ENCODE measurements around the gene TBL1XR1.

Gene TBL1XR1

GRCh38 chr3:177041730-177042551, 155.3 kb downstream of the TBL1XR1 start:
- H3K9ac ChIP-seq (ENCODE audit: low read length in 2 of 2), result no peak overlapping the region
- peaks cover 13% of the 10 kb centered on the region for H3K4me1 ChIP-seq (ENCODE audit: control insufficient read depth, insufficient read depth, low read length)
- peaks cover 7 to 25% of the 10 kb centered on the region in 2 donors for H3K36me3 ChIP-seq (ENCODE audit: control insufficient read depth in 2 of 2, insufficient read depth in 2 of 2, low read length in 2 of 2)
- H3K27me3 ChIP-seq (ENCODE audit: control insufficient read depth in 1 of 2, insufficient read depth in 2 of 2, low read length in 2 of 2), result no peaks in the 10 kb centered on the region
- H3K27ac ChIP-seq (ENCODE audit: low read length), result peak overlapping the region; percentile 68
- peak overlapping the region; percentile 15 to 29 for H3K4me3 ChIP-seq (ENCODE audit: low read length in 2 of 2)
- H3K9me3 ChIP-seq (ENCODE audit: control insufficient read depth in 2 of 2, low read length in 2 of 2), result no peaks in the 10 kb centered on the region

DNA sequence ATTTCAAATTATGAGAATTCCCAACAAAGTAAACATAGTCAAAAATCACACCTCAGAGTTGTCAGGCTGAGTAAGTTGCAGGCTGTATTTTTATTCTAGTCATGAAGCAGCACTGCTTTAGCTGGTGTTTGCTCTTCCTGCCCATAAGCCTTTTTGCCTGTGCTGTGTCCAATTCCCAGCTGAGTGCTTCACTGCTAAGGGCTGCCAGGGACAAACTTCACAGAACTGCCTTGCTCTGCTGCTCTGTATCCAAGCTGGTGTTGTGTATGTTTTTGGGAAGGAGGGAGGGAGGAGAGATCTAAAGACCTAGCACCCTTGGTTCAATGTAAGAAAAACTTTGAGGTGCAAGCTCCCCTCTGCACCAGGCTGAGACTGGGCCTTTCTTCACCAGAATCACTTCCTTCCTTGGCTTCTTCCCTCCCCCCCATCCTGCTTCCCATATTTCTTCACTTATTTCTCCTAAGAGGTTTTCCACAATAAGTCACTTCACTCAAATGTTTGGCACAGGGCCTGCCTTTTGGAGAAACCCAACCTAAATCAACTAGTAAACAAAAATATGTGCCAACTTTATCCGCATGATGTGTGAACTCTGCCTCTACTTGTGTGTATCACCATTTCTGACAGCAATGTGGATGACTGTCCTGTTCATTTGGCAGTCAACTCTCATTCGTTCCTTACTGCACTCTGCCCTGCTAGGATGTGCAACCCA, 156.1 kb downstream of the TBL1XR1 start:
- H3K4me1 ChIP-seq (ENCODE audit: control insufficient read depth, insufficient read depth, low read length), result peaks cover 13% of the 10 kb centered on the region
- no peaks in the 10 kb centered on the region for H3K27me3 ChIP-seq (ENCODE audit: control insufficient read depth in 1 of 2, insufficient read depth in 2 of 2, low read length in 2 of 2)
- H3K9ac ChIP-seq (ENCODE audit: low read length in 2 of 2), result no peak overlapping the region
- peak overlapping the region; percentile 15 to 29 for H3K4me3 ChIP-seq (ENCODE audit: low read length in 2 of 2)
- H3K27ac ChIP-seq (ENCODE audit: low read length), result peak overlapping the region; percentile 68
- peaks cover 10 to 21% of the 10 kb centered on the region in 2 donors for H3K36me3 ChIP-seq (ENCODE audit: control insufficient read depth in 2 of 2, insufficient read depth in 2 of 2, low read length in 2 of 2)
- H3K9me3 ChIP-seq (ENCODE audit: control insufficient read depth in 2 of 2, low read length in 2 of 2), result no peaks in the 10 kb centered on the region

GRCh38 chr3:177039490-177040274, 157.6 kb downstream of the TBL1XR1 start:
- peaks cover 9 to 10% of the 10 kb centered on the region in 2 donors for H3K36me3 ChIP-seq (ENCODE audit: control insufficient read depth in 2 of 2, insufficient read depth in 2 of 2, low read length in 2 of 2)
- no peaks in the 10 kb centered on the region for H3K27me3 ChIP-seq (ENCODE audit: control insufficient read depth in 1 of 2, insufficient read depth in 2 of 2, low read length in 2 of 2)
- no peak overlapping the region for H3K9ac ChIP-seq (ENCODE audit: low read length in 2 of 2)
- no peak overlapping the region for H3K4me3 ChIP-seq (ENCODE audit: low read length in 2 of 2)
- no peaks in the 10 kb centered on the region for H3K9me3 ChIP-seq (ENCODE audit: control insufficient read depth in 2 of 2, low read length in 2 of 2)
- peaks cover 13% of the 10 kb centered on the region for H3K4me1 ChIP-seq (ENCODE audit: control insufficient read depth, insufficient read depth, low read length)
- H3K27ac ChIP-seq (ENCODE audit: low read length), result peak overlapping the region; percentile 50

- no peak overlapping the region for H3K4me3 ChIP-seq (ENCODE audit: low read length in 2 of 2)
- no peaks in the 10 kb centered on the region for H3K9me3 ChIP-seq (ENCODE audit: control insufficient read depth in 2 of 2, low read length in 2 of 2)
- peaks cover 12 to 15% of the 10 kb centered on the region in 2 donors for H3K36me3 ChIP-seq (ENCODE audit: control insufficient read depth in 2 of 2, insufficient read depth in 2 of 2, low read length in 2 of 2)
- H3K9ac ChIP-seq (ENCODE audit: low read length in 2 of 2), result no peak overlapping the region
- no peaks in the 10 kb centered on the region for H3K27me3 ChIP-seq (ENCODE audit: control insufficient read depth in 1 of 2, insufficient read depth in 2 of 2, low read length in 2 of 2)
- H3K27ac ChIP-seq (ENCODE audit: low read length), result no peak overlapping the region
- peaks cover 13% of the 10 kb centered on the region for H3K4me1 ChIP-seq (ENCODE audit: control insufficient read depth, insufficient read depth, low read length)
Measured at GRCh38 chr3:177037241-177037640, 160.0 kb downstream of the TBL1XR1 start.

GRCh38 chr3:177035676-177036075, 161.6 kb downstream of the TBL1XR1 start:
- H3K27me3 ChIP-seq (ENCODE audit: control insufficient read depth in 1 of 2, insufficient read depth in 2 of 2, low read length in 2 of 2), result no peaks in the 10 kb centered on the region
- H3K4me1 ChIP-seq (ENCODE audit: control insufficient read depth, insufficient read depth, low read length), result peaks cover 3% of the 10 kb centered on the region
- H3K4me3 ChIP-seq (ENCODE audit: low read length in 2 of 2), result no peak overlapping the region
- no peak overlapping the region for H3K9ac ChIP-seq (ENCODE audit: low read length in 2 of 2)
- no peaks in the 10 kb centered on the region for H3K9me3 ChIP-seq (ENCODE audit: control insufficient read depth in 2 of 2, low read length in 2 of 2)
- H3K27ac ChIP-seq (ENCODE audit: low read length), result no peak overlapping the region
- H3K36me3 ChIP-seq (ENCODE audit: control insufficient read depth in 2 of 2, insufficient read depth in 2 of 2, low read length in 2 of 2), result peaks cover 12 to 15% of the 10 kb centered on the region in 2 donors

GRCh38 chr3:177034832-177035475, 162.3 kb downstream of the TBL1XR1 start:
- Histone ChIP-seq H3K36me3 (ENCODE audit: control insufficient read depth in 2 of 2, insufficient read depth in 2 of 2, low read length in 2 of 2) (peaks cover 12 to 15% of the 10 kb centered on the region in 2 donors), H3K4me3 (ENCODE audit: low read length in 2 of 2) (no peak overlapping the region), H3K27ac (ENCODE audit: low read length) (no peak overlapping the region), H3K9ac (ENCODE audit: low read length in 2 of 2) (no peak overlapping the region), H3K4me1 (ENCODE audit: control insufficient read depth, insufficient read depth, low read length) (no peaks in the 10 kb centered on the region), H3K9me3 (ENCODE audit: control insufficient read depth in 2 of 2, low read length in 2 of 2) (no peaks in the 10 kb centered on the region), H3K27me3 (ENCODE audit: control insufficient read depth in 1 of 2, insufficient read depth in 2 of 2, low read length in 2 of 2) (no peaks in the 10 kb centered on the region)

DNA sequence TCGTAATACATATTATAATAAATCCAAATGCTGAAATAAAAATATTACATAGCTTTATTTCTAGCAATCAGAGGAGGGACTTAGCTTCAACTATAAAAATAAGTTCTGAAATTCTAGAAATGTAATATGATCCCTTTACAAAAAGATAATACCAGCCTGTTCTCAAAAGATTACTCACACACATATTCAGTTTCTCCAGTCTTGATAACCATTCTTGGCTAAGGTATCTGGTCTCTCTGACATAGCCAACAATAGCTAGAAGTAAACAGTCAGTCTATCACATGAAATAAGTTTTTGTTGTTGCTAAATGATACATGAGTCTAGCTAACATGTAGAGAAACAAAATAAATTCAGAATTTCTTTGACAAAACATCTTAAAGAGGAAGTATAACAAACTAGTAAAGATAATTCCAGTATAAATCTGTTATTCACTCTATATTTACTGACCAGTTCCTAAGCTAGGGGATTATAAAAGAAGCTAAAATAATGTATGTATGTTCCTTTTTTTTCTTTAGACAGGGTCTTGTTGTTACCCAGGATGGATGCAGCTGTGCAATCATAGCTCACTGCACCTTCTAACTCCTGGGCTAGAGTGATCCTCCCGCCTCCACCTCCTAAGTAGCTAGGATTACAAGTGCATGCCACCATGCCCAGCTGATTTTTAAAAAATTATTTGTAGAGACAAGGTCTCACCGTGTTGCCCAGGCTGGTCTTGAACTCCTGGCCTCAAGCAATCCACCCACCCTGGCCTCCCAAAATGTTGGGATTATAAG, 170.6 kb downstream of the TBL1XR1 start:
- H3K9ac ChIP-seq (ENCODE audit: low read length in 2 of 2), result no peak overlapping the region
- H3K27me3 ChIP-seq (ENCODE audit: control insufficient read depth in 1 of 2, insufficient read depth in 2 of 2, low read length in 2 of 2), result no peaks in the 10 kb centered on the region
- no peak overlapping the region for H3K27ac ChIP-seq (ENCODE audit: low read length)
- no peaks in the 10 kb centered on the region for H3K9me3 ChIP-seq (ENCODE audit: control insufficient read depth in 2 of 2, low read length in 2 of 2)
- H3K36me3 ChIP-seq (ENCODE audit: control insufficient read depth in 2 of 2, insufficient read depth in 2 of 2, low read length in 2 of 2), result peaks cover 2 to 4% of the 10 kb centered on the region in 2 donors
- H3K4me3 ChIP-seq (ENCODE audit: low read length in 2 of 2), result no peak overlapping the region
- H3K4me1 ChIP-seq (ENCODE audit: control insufficient read depth, insufficient read depth, low read length), result no peaks in the 10 kb centered on the region

DNA sequence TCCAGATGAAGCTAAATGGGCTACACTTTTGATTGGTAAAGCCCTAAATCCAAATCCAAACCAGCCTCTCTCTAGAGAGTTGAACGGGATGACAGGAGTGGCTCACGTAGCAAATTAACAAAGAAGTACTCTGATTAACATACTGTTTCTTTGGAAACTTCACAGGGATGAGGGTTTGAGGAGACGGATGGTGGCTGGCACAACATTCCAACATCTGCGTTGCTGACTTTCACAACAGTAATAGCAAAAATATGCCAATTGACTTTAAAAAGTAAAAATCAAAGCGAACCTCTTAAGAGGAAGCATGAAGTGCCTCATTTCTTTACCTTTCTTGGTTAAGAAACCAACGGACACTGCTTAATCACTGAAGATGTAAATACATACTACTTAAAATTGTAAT, 181.4 kb downstream of the TBL1XR1 start:
- Histone ChIP-seq H3K4me1 (ENCODE audit: control insufficient read depth, insufficient read depth, low read length) (no peaks in the 10 kb centered on the region), H3K27ac (ENCODE audit: low read length) (no peak overlapping the region), H3K27me3 (ENCODE audit: control insufficient read depth in 1 of 2, insufficient read depth in 2 of 2, low read length in 2 of 2) (no peaks in the 10 kb centered on the region), H3K36me3 (ENCODE audit: control insufficient read depth in 2 of 2, insufficient read depth in 2 of 2, low read length in 2 of 2) (peaks cover 0 to 4% of the 10 kb centered on the region in 2 donors), H3K4me3 (ENCODE audit: low read length in 2 of 2) (no peak overlapping the region), H3K9ac (ENCODE audit: low read length in 2 of 2) (no peak overlapping the region), H3K9me3 (ENCODE audit: control insufficient read depth in 2 of 2, low read length in 2 of 2) (no peaks in the 10 kb centered on the region)

DNA sequence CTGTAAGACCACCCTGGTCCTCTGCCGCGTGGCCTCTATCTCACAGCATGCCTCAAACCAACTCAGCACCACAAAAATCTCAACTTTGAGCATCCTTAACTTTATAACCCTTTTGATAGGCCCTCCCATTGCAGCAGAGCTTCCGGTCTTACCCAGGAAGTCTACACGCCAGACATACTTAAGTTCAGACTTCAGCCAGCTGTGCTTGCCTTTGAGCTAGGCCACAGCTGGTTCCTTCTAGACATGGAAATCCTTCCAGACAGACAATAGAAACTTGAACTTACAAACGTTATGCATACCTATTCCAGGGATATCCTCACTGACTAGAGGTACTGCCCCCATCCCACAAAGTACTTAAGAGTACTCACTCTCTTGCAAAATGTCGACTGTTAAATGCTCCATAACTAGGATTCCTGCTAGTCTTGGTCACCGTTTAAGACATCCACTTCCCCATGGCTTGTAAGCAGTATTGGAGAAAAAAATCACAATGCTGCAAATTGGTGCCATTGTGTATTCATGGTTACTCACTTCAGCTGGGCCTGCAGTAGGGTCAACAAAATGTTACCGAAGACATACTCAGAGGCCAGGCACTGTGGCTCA, 183.5 kb downstream of the TBL1XR1 start:
- no peak overlapping the region for H3K27ac ChIP-seq (ENCODE audit: low read length)
- H3K36me3 ChIP-seq (ENCODE audit: control insufficient read depth in 2 of 2, insufficient read depth in 2 of 2, low read length in 2 of 2), result peaks cover 0 to 4% of the 10 kb centered on the region in 2 donors
- H3K9ac ChIP-seq (ENCODE audit: low read length in 2 of 2), result no peak overlapping the region
- H3K4me1 ChIP-seq (ENCODE audit: control insufficient read depth, insufficient read depth, low read length), result no peaks in the 10 kb centered on the region
- H3K9me3 ChIP-seq (ENCODE audit: control insufficient read depth in 2 of 2, low read length in 2 of 2), result no peaks in the 10 kb centered on the region
- H3K4me3 ChIP-seq (ENCODE audit: low read length in 2 of 2), result no peak overlapping the region
- H3K27me3 ChIP-seq (ENCODE audit: control insufficient read depth in 1 of 2, insufficient read depth in 2 of 2, low read length in 2 of 2), result no peaks in the 10 kb centered on the region
